Fibroblast of the conjunctiva (primary cell): Measurements from ENCODE around the gene ITGB8.

Experiments used
- DNase-seq: peaks from one replicate; pipeline ENCODE4 v3.0.0-alpha.2; 2010; ENCODE audit warnings: low read depth

The ITGB8 gene

GRCh38 chr7:20343941-20344340 is 13.2 kb downstream of the ITGB8 start:
- no peak for DNase-seq

- DNase-seq: no peak
These were observed 13.7 kb downstream of the ITGB8 start for GRCh38 chr7:20344396-20344795.

GRCh38 chr7:20346577-20346976 is 15.9 kb downstream of the ITGB8 start:
- no peak for DNase-seq

- no peak for DNase-seq
These were observed 17.0 kb downstream of the ITGB8 start for GRCh38 chr7:20347680-20348079.

GRCh38 chr7:20348125-20348807 is 17.6 kb downstream of the ITGB8 start:
- no peak for DNase-seq

- no peak for DNase-seq
These were observed 19.8 kb downstream of the ITGB8 start for GRCh38 chr7:20350518-20350951.

GRCh38 chr7:20350996-20351692 is 20.4 kb downstream of the ITGB8 start:
- DNase-seq: no peak

GRCh38 chr7:20351901-20352300 is 21.2 kb downstream of the ITGB8 start:
- no peak for DNase-seq

GRCh38 chr7:20352573-20353306 is 22.0 kb downstream of the ITGB8 start:
- no peak for DNase-seq

- DNase-seq: no peak
These were observed 24.2 kb downstream of the ITGB8 start for GRCh38 chr7:20354610-20355528.

GRCh38 chr7:20358106-20358505 is 27.4 kb downstream of the ITGB8 start:
- DNase-seq: no peak

GRCh38 chr7:20358762-20359282 is 28.1 kb downstream of the ITGB8 start:
- no peak for DNase-seq

GRCh38 chr7:20359341-20359963 is 28.8 kb downstream of the ITGB8 start:
- no peak for DNase-seq

GRCh38 chr7:20362574-20363253 is 32.0 kb downstream of the ITGB8 start:
- no peak for DNase-seq

GRCh38 chr7:20364571-20365196 is 34.0 kb downstream of the ITGB8 start:
- no peak for DNase-seq

- no peak for DNase-seq
These were observed 34.8 kb downstream of the ITGB8 start for GRCh38 chr7:20365486-20365885.

- DNase-seq: no peak
These were observed 43.7 kb downstream of the ITGB8 start for GRCh38 chr7:20374399-20374798.

GRCh38 chr7:20376796-20377195 is 46.1 kb downstream of the ITGB8 start:
- DNase-seq: no peak

GRCh38 chr7:20381406-20382034 is 50.8 kb downstream of the ITGB8 start:
- no peak for DNase-seq

GRCh38 chr7:20383351-20383750 is 52.7 kb downstream of the ITGB8 start:
- no peak for DNase-seq
